ENCODE data around the gene ATG4B. TPM values are rescaled to one million over a fixed set of nuclear protein-coding genes. Genes with fewer than 3 reads are reported as not detected.

The ATG4B gene
- total RNA-seq, 1 experiment from 2014 or later, result 133 TPM

DNA sequence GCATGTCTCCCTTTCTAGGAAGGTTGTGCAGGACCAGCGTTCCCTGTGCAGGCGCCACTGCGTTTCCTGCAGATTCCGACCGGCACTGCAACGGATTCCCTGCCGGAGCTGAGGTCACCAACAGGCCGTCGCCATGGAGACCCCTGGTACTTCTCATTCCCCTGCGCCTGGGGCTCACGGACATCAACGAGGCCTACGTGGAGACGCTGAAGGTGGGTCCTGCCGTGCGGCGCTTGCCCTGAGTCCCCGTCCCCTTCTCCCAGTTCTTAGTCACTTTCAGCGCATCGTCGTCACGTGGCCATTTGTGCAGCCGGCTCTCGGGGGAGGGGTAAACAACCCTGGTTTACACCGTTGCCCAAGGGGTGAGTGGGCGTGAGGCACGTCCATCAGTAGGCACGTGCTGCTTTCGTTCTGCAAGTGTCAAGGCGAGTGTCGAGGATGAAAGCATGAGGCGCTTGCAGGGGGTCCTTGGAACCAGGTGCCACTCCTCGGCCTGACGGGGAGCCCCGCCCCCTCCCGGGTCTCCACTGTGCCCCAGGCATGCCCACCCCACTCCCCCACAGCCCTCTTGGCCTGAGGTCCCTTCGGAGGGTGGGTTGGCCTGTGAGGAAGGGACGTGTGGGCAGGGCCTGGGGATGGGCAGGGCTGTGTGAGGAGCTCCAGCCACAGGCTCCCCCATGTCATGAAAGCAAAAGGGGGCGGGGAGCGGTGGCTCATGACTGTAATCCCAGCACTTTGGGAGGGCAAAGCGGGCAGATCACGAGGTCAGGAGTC is 29.3 kb downstream of the ATG4B start:
- POLR2A ChIA-PET, result no interaction called here
- Mint-ChIP-seq H3K36me3 (peaks cover 30% of the 10 kb centered on the region), H3K4me3 (no peak overlapping the region), H3K9me3 (no peaks in the 10 kb centered on the region), H3K27ac (no peak overlapping the region), H3K4me1 (no peaks in the 10 kb centered on the region), H3K27me3 (ENCODE audit: low read depth) (no peaks in the 10 kb centered on the region)
- ATAC-seq (no peak), DNase-seq (ENCODE audit: low spot score) (no peak)
- TF ChIP-seq FOXK1 (CRISPR knock-in tag; IDR thresholded peaks at IDR 0.05), result no peak
- CTCF ChIA-PET, result interaction anchor here (1.5 kb wide), 1 partner anchor 35 kb away, joined by 3 read pairs; the partner anchor contains the start of gene ING5

DNA sequence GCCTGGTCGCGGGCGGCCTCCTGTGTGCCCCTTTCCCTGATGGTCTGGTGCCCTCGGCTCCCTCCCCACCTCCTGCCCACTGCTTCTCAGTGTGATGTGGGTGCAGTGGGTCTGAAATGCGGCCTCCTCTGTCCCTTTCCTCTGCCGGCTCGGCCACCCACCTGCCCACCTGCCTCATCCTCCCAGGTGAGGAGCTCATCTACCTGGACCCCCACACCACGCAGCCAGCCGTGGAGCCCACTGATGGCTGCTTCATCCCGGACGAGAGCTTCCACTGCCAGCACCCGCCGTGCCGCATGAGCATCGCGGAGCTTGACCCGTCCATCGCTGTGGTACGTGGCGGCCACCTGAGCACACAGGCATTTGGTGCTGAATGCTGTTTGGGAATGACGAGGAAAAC is 30.9 kb downstream of the ATG4B start:
- Mint-ChIP-seq H3K27ac (no peak overlapping the region), H3K9me3 (no peaks in the 10 kb centered on the region), H3K27me3 (ENCODE audit: low read depth) (no peaks in the 10 kb centered on the region), H3K36me3 (peaks cover 29% of the 10 kb centered on the region), H3K4me1 (no peaks in the 10 kb centered on the region), H3K4me3 (no peak overlapping the region)
- DNase-seq (ENCODE audit: low spot score) (no peak), ATAC-seq (no peak)
- ChIA-PET POLR2A (no interaction called here), CTCF (no interaction called here)
- TF ChIP-seq FOXJ3 (CRISPR knock-in tag; IDR thresholded peaks at IDR 0.05; ENCODE audit: borderline replicate concordance) (no peak), JUN (CRISPR knock-in tag; IDR thresholded peaks at IDR 0.05) (no peak), ATF3 (CRISPR knock-in tag; conservative IDR thresholded peaks at IDR 0.05) (no peak), CREM (CRISPR knock-in tag; IDR thresholded peaks at IDR 0.05) (no peak), JAZF1 (CRISPR knock-in tag; IDR thresholded peaks at IDR 0.05) (no peak), AFF4 (CRISPR knock-in tag; IDR thresholded peaks at IDR 0.05; ENCODE audit: borderline replicate concordance) (no peak), E2F1 (CRISPR knock-in tag; IDR thresholded peaks at IDR 0.05) (no peak), ZNF263 (CRISPR knock-in tag; IDR thresholded peaks at IDR 0.05; ENCODE audit: low read depth) (no peak), RELA (CRISPR knock-in tag; IDR thresholded peaks at IDR 0.05; ENCODE audit: borderline replicate concordance) (no peak), PREB (CRISPR knock-in tag; IDR thresholded peaks at IDR 0.05; ENCODE audit: borderline replicate concordance) (no peak), HMGA2 (CRISPR knock-in tag; IDR thresholded peaks at IDR 0.05) (no peak), SMAD3 (CRISPR knock-in tag; IDR thresholded peaks at IDR 0.05; ENCODE audit: borderline replicate concordance) (no peak), GTF2I (CRISPR knock-in tag; conservative IDR thresholded peaks at IDR 0.05) (no peak)
- TF ChIP-seq, protein P1, sequence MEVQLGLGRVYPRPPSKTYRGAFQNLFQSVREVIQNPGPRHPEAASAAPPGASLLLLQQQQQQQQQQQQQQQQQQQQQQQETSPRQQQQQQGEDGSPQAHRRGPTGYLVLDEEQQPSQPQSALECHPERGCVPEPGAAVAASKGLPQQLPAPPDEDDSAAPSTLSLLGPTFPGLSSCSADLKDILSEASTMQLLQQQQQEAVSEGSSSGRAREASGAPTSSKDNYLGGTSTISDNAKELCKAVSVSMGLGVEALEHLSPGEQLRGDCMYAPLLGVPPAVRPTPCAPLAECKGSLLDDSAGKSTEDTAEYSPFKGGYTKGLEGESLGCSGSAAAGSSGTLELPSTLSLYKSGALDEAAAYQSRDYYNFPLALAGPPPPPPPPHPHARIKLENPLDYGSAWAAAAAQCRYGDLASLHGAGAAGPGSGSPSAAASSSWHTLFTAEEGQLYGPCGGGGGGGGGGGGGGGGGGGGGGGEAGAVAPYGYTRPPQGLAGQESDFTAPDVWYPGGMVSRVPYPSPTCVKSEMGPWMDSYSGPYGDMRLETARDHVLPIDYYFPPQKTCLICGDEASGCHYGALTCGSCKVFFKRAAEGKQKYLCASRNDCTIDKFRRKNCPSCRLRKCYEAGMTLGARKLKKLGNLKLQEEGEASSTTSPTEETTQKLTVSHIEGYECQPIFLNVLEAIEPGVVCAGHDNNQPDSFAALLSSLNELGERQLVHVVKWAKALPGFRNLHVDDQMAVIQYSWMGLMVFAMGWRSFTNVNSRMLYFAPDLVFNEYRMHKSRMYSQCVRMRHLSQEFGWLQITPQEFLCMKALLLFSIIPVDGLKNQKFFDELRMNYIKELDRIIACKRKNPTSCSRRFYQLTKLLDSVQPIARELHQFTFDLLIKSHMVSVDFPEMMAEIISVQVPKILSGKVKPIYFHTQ (CRISPR knock-in tag; IDR thresholded peaks at IDR 0.05), result no peak
- TF ChIP-seq, protein P2, sequence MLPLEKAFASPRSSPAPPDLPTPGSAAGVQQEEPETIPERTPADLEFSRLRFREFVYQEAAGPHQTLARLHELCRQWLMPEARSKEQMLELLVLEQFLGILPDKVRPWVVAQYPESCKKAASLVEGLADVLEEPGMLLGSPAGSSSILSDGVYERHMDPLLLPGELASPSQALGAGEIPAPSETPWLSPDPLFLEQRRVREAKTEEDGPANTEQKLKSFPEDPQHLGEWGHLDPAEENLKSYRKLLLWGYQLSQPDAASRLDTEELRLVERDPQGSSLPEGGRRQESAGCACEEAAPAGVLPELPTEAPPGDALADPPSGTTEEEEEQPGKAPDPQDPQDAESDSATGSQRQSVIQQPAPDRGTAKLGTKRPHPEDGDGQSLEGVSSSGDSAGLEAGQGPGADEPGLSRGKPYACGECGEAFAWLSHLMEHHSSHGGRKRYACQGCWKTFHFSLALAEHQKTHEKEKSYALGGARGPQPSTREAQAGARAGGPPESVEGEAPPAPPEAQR (CRISPR knock-in tag; IDR thresholded peaks at IDR 0.05), result no peak
